ENCODE measurements around the gene LPCAT4. TPM values are rescaled to one million over a fixed set of nuclear protein-coding genes. Genes with fewer than 3 reads are reported as not detected.
"Not testable (repeated sequence)": the region's sequence is repeated elsewhere in the genome, so short reads cannot be mapped to it uniquely, and the experiment has no call there.

Gene LPCAT4
- 80.6 TPM for total RNA-seq
- long read RNA-seq, transcript LPCAT4-201 (14 exons, 2,262 nt), result major isoform, 39 of 76 reads
- long read RNA-seq, partial matches to known transcripts, result 22 of 76 reads
- long read RNA-seq, other reads (novel, unspliced or antisense), result 14 of 76 reads

GRCh38 chr15:34367101-34368081 lies at the start of gene LPCAT4:
Gene LPCAT4 (minus strand): TSS chr15:34367196. CDS start chr15:34367100, 96 bp downstream.
- DNase-seq, result peak; percentile 90
- Histone ChIP-seq H3K9me3 (replicated peaks) (no peaks in the 10 kb centered on the region), H3K36me3 (peaks cover 18% of the 10 kb centered on the region), H3K4me3 (peak within 1 kb of the TSS; percentile 99), H3K4me1 (peaks cover 37% of the 10 kb centered on the region), H3K27ac (replicated peaks) (peak within 1 kb of the TSS; percentile 100), H3K27me3 (ENCODE audit: low read depth) (no peaks in the 10 kb centered on the region)
- intact Hi-C loops (cut with micrococcal nuclease), result no loop called here
- TF ChIP-seq CTCF (IDR thresholded peaks at IDR 0.05; ENCODE audit: borderline replicate concordance), result peak; percentile 99

GRCh38 chr15:34409511-34409910 lies 42.5 kb upstream of the LPCAT4 start:
- DNase-seq; H3K36me3 ChIP-seq; H3K27ac ChIP-seq (replicated peaks); H3K4me1 ChIP-seq; H3K27me3 ChIP-seq (ENCODE audit: low read depth); H3K4me3 ChIP-seq; H3K9me3 ChIP-seq (replicated peaks); intact Hi-C loops (cut with micrococcal nuclease): not testable (repeated sequence)

GRCh38 chr15:34408973-34409372 lies 42.0 kb upstream of the LPCAT4 start:
- H3K4me3 ChIP-seq; H3K27me3 ChIP-seq (ENCODE audit: low read depth); DNase-seq; H3K36me3 ChIP-seq; H3K27ac ChIP-seq (replicated peaks); H3K4me1 ChIP-seq; H3K9me3 ChIP-seq (replicated peaks); intact Hi-C loops (cut with micrococcal nuclease): not testable (repeated sequence)

- H3K4me3 ChIP-seq; DNase-seq; H3K27ac ChIP-seq (replicated peaks); H3K4me1 ChIP-seq; intact Hi-C loops (cut with micrococcal nuclease); H3K36me3 ChIP-seq; H3K27me3 ChIP-seq (ENCODE audit: low read depth); H3K9me3 ChIP-seq (replicated peaks): not testable (repeated sequence)
Observed at GRCh38 chr15:34403899-34404298, 36.9 kb upstream of the LPCAT4 start.

- H3K27me3 ChIP-seq (ENCODE audit: low read depth); DNase-seq; H3K36me3 ChIP-seq; H3K4me1 ChIP-seq; H3K4me3 ChIP-seq; H3K27ac ChIP-seq (replicated peaks); intact Hi-C loops (cut with micrococcal nuclease); H3K9me3 ChIP-seq (replicated peaks): not testable (repeated sequence)
Observed at GRCh38 chr15:34403160-34403598, 36.2 kb upstream of the LPCAT4 start.

- H3K27me3 ChIP-seq (ENCODE audit: low read depth); H3K27ac ChIP-seq (replicated peaks); H3K4me1 ChIP-seq; H3K9me3 ChIP-seq (replicated peaks); DNase-seq; H3K36me3 ChIP-seq; intact Hi-C loops (cut with micrococcal nuclease); H3K4me3 ChIP-seq: not testable (repeated sequence)
Observed at GRCh38 chr15:34397637-34398259, 30.8 kb upstream of the LPCAT4 start.

- H3K4me1 ChIP-seq; intact Hi-C loops (cut with micrococcal nuclease); H3K4me3 ChIP-seq: not testable (repeated sequence)
Observed at GRCh38 chr15:34392981-34393380, 26.0 kb upstream of the LPCAT4 start.

GRCh38 chr15:34389594-34390086 lies 22.6 kb upstream of the LPCAT4 start:
- DNase-seq; H3K4me3 ChIP-seq; intact Hi-C loops (cut with micrococcal nuclease): not testable (repeated sequence)

More at GRCh38 chr15:34392981-34393380, 26.0 kb upstream of the LPCAT4 start:
- not testable (repeated sequence) for H3K9me3 ChIP-seq (replicated peaks); H3K27ac ChIP-seq (replicated peaks); H3K27me3 ChIP-seq (ENCODE audit: low read depth); H3K36me3 ChIP-seq; DNase-seq

GRCh38 chr15:34381829-34382521 lies 15.0 kb upstream of the LPCAT4 start:
- H3K4me3 ChIP-seq; intact Hi-C loops (cut with micrococcal nuclease); H3K27ac ChIP-seq (replicated peaks); H3K9me3 ChIP-seq (replicated peaks); H3K36me3 ChIP-seq; H3K4me1 ChIP-seq; DNase-seq; H3K27me3 ChIP-seq (ENCODE audit: low read depth): not testable (repeated sequence)

More at GRCh38 chr15:34389594-34390086, 22.6 kb upstream of the LPCAT4 start:
- H3K27ac ChIP-seq (replicated peaks); H3K9me3 ChIP-seq (replicated peaks); H3K4me1 ChIP-seq; H3K36me3 ChIP-seq; H3K27me3 ChIP-seq (ENCODE audit: low read depth): not testable (repeated sequence)

- H3K4me3 ChIP-seq; H3K9me3 ChIP-seq (replicated peaks); intact Hi-C loops (cut with micrococcal nuclease); DNase-seq; H3K27me3 ChIP-seq (ENCODE audit: low read depth); H3K36me3 ChIP-seq; H3K27ac ChIP-seq (replicated peaks); H3K4me1 ChIP-seq: not testable (repeated sequence)
Observed at GRCh38 chr15:34380491-34380890, 13.5 kb upstream of the LPCAT4 start.
